GM18867 (cell line): ENCODE measurements around the gene CFAP251.

Experiments
- ATAC-seq: cut with Tn5 transposase; IDR thresholded peaks from one replicate; pipeline ENCODE4 v1.9.1; 2021; ENCODE audit warnings: mild to moderate bottlenecking, moderate library complexity; ENCODE audit not compliant: unreplicated experiment

Gene CFAP251

GRCh38 chr12:122051231-122051876 lies 133.0 kb downstream of the CFAP251 start:
- no peak for ATAC-seq

GRCh38 chr12:122052285-122052684 lies 133.9 kb downstream of the CFAP251 start:
- no peak for ATAC-seq
